ENCODE results near the gene E2F4.

- TF ChIP-seq EZH2phosphoT487 (IDR thresholded peaks at IDR 0.05; ENCODE audit: low read depth, severe bottlenecking, unreplicated experiment) (no peak), CTCF (IDR thresholded peaks at IDR 0.05; ENCODE audit: poor library complexity) (no peak)
These were observed 14.3 kb downstream of the E2F4 start for GRCh38 chr16:67206129-67206837.
